MM.1S (cell line): ENCODE measurements around the gene PDE4C.

Source experiments
- DNase-seq: peaks from one replicate; pipeline ENCODE4 v3.0.0-alpha.2; 2015
- H2AFZ ChIP-seq: fragments of 300-600 bp; sonication (generic); 2 replicates; pipeline ENCODE4 v1.6.0; 2016; ENCODE audit warnings: antibody characterized with exemption, low read length
- H3F3A ChIP-seq: fragments of 300-600 bp; sonication (generic); 2 replicates; pipeline ENCODE4 v1.6.1; 2016; ENCODE audit warnings: mild to moderate bottlenecking, antibody characterized with exemption, low read length, moderate library complexity, mixed read lengths; ENCODE audit not compliant: insufficient read depth
- H3K27ac ChIP-seq: fragments of 300-600 bp; sonication (generic); 2 replicates; pipeline ENCODE4 v1.5.1; 2016; ENCODE audit warnings: mild to moderate bottlenecking, low read length
- H3K27me3 ChIP-seq: fragments of 300-600 bp; sonication (generic); replicated peaks from 2 replicates; pipeline ENCODE4 v1.6.0; 2016; ENCODE audit warnings: low read length; ENCODE audit not compliant: insufficient read depth
- H3K36me3 ChIP-seq: fragments of 300-600 bp; sonication (generic); replicated peaks from 2 replicates; pipeline ENCODE4 v1.6.1; 2016; ENCODE audit warnings: mild to moderate bottlenecking, low read length, mixed read lengths; ENCODE audit not compliant: insufficient read depth
- H3K4me1 ChIP-seq: fragments of 300-600 bp; sonication (generic); 2 replicates; pipeline ENCODE4 v1.6.1; 2016; ENCODE audit warnings: low read length, mixed read lengths
- H3K4me2 ChIP-seq: fragments of 300-600 bp; sonication (generic); 2 replicates; pipeline ENCODE4 v1.6.0; 2016; ENCODE audit warnings: low read depth, low read length
- H3K4me3 ChIP-seq: fragments of 300-600 bp; sonication (generic); 2 replicates; pipeline ENCODE4 v1.5.1; 2016; ENCODE audit warnings: low read length, mixed read lengths
- H3K79me2 ChIP-seq: fragments of 300-600 bp; sonication (generic); 2 replicates; pipeline ENCODE4 v1.6.1; 2016; ENCODE audit warnings: mixed run types, low read length, mixed read lengths
- H3K9ac ChIP-seq: fragments of 300-600 bp; sonication (generic); 2 replicates; pipeline ENCODE4 v1.6.1; 2016; ENCODE audit warnings: low read length, mixed read lengths
- H3K9me2 ChIP-seq: fragments of 300-600 bp; sonication (generic); replicated peaks from 2 replicates; pipeline ENCODE4 v1.6.1; 2016; ENCODE audit warnings: mild to moderate bottlenecking, low read length, mixed read lengths; ENCODE audit not compliant: insufficient read depth
- H3K9me3 ChIP-seq: fragments of 300-600 bp; sonication (generic); replicated peaks from 2 replicates; pipeline ENCODE4 v1.6.1; 2016; ENCODE audit warnings: mild to moderate bottlenecking, low read length, mixed read lengths; ENCODE audit not compliant: insufficient read depth
- H4K20me1 ChIP-seq: fragments of 300-600 bp; sonication (generic); 2 replicates; pipeline ENCODE4 v1.6.1; 2016; ENCODE audit warnings: mild to moderate bottlenecking, low read length, moderate library complexity, mixed read lengths; ENCODE audit not compliant: insufficient read depth
- CTCF ChIP-seq: fragments of 300-600 bp; sonication (generic); IDR thresholded peaks from 2 replicates; pipeline ENCODE4 v1.5.1; 2016; ENCODE audit warnings: antibody characterized with exemption, low read length, mixed read lengths
- EZH2 ChIP-seq: fragments of 300-600 bp; sonication (generic); optimal IDR thresholded peaks from 2 replicates; pipeline ENCODE3; 2017; ENCODE audit warnings: low read depth, mild to moderate bottlenecking, antibody characterized with exemption, low read length, mixed read lengths
- EZH2phosphoT487 ChIP-seq: fragments of 300-600 bp; sonication (generic); IDR thresholded peaks from 2 replicates; pipeline ENCODE4 v1.6.1; 2018; ENCODE audit warnings: antibody characterized with exemption, low read length

Gene PDE4C

DNA sequence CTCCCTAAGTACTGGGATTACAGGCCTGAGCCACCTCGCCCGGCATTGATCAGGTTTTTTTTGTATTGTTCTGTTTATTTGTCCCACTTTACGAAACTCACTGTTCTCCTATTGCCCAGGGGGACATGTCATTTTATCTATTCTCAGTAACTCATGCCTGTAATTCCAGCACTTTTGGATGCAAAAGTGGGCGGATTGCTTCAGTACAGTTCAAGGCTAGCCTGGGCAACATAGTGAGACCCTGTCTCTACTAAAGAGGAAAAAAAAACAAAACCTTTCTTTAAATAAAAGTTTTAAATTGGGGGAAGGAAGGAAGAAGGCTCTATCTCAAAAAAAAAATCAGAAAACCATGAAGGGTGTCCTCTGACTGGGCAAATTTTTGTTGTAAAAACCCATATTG lies 36.0 kb downstream of the PDE4C start:
- H3K4me3 ChIP-seq: no peak overlapping the region
- H3K79me2 ChIP-seq: peaks cover 7% of the 10 kb centered on the region
- TF ChIP-seq EZH2: no peak
- TF ChIP-seq EZH2phosphoT487: no peak
- TF ChIP-seq CTCF: no peak
- no peak overlapping the region for H3K4me2 ChIP-seq
- no peaks in the 10 kb centered on the region for H3K9me2 ChIP-seq
- H3K9me3 ChIP-seq: no peaks in the 10 kb centered on the region
- H3K27me3 ChIP-seq: no peaks in the 10 kb centered on the region; the same call in 1 of the 2 replicates
- H2AFZ ChIP-seq: no peak overlapping the region
- no peaks in the 10 kb centered on the region for H3K36me3 ChIP-seq
- H3K4me1 ChIP-seq: peaks cover 8% of the 10 kb centered on the region; the same call in 1 of the 2 replicates
- H3K27ac ChIP-seq: no peak overlapping the region
- DNase-seq: no peak
- H3K9ac ChIP-seq: no peak overlapping the region
- peaks cover 11% of the 10 kb centered on the region for H3F3A ChIP-seq
- H4K20me1 ChIP-seq: no peaks in the 10 kb centered on the region

DNA sequence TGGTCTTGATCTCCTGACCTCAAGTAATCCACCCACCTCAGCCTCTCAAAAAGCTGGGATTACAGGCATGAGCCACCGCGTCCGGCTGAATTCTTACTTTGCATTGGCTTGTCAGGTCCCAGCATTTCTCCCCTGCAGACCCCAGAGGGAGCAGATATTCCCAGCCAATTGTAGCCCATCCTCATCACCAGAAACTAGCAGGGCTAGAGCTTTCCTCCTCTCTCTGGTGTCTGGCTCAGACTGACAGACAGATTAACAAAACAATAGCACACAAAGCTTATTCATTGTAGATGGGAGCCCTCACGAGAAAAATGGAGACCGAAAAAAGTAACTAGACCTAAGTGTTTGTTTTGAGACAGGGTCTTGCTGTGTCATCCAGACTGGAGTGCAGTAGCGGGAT lies 40.7 kb downstream of the PDE4C start:
- no peak overlapping the region for H3K27ac ChIP-seq
- no peak overlapping the region for H3K4me2 ChIP-seq
- H3K4me3 ChIP-seq: no peak overlapping the region
- DNase-seq: no peak
- no peak overlapping the region for H3K9ac ChIP-seq
- no peaks in the 10 kb centered on the region for H3K4me1 ChIP-seq
- no peaks in the 10 kb centered on the region for H3F3A ChIP-seq
- H2AFZ ChIP-seq: no peak overlapping the region
- TF ChIP-seq EZH2 (no peak), CTCF (no peak), EZH2phosphoT487 (no peak)
- no peaks in the 10 kb centered on the region for H3K79me2 ChIP-seq
- no peaks in the 10 kb centered on the region for H3K36me3 ChIP-seq
- H3K27me3 ChIP-seq: no peaks in the 10 kb centered on the region; the same call in 1 of the 2 replicates
- H3K9me3 ChIP-seq: no peaks in the 10 kb centered on the region
- no peaks in the 10 kb centered on the region for H3K9me2 ChIP-seq
- no peaks in the 10 kb centered on the region for H4K20me1 ChIP-seq

DNA sequence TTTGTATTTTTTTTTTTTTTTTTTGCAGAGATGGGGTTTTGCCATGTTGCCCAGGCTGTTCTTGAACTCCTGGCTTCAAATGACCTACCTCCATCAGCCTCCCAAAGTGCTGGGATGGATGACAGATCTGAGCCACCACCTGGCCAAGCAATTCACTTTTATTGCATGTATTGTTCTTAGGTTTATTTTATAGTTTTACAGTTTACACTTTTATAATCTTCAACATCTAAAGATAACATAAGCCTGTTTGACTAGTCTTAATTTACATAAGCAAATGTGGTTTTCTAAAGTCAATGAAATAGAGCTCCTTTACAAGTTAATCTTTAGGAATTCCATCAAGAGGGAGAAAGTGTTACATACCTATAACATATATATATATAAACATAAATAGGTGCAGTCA lies 42.7 kb downstream of the PDE4C start:
- no peak overlapping the region for H2AFZ ChIP-seq
- H3K9ac ChIP-seq: no peak overlapping the region
- no peaks in the 10 kb centered on the region for H4K20me1 ChIP-seq
- no peaks in the 10 kb centered on the region; the same call in 1 of the 2 replicates for H3K27me3 ChIP-seq
- H3K4me3 ChIP-seq: no peak overlapping the region
- no peak for DNase-seq
- no peaks in the 10 kb centered on the region for H3K9me3 ChIP-seq
- no peak overlapping the region for H3K4me2 ChIP-seq
- no peaks in the 10 kb centered on the region for H3F3A ChIP-seq
- no peaks in the 10 kb centered on the region for H3K36me3 ChIP-seq
- H3K27ac ChIP-seq: no peak overlapping the region
- no peaks in the 10 kb centered on the region for H3K79me2 ChIP-seq
- no peak for TF ChIP-seq EZH2phosphoT487
- TF ChIP-seq EZH2: no peak
- H3K4me1 ChIP-seq: no peaks in the 10 kb centered on the region
- no peaks in the 10 kb centered on the region for H3K9me2 ChIP-seq

GRCh38 chr19:18179957-18180356 lies 46.3 kb downstream of the PDE4C start:
- Histone ChIP-seq H3K4me1 (peaks cover 1% of the 10 kb centered on the region; the same call in 1 of the 2 replicates), H3K9me2 (no peaks in the 10 kb centered on the region), H3K36me3 (no peaks in the 10 kb centered on the region), H3K4me2 (no peak overlapping the region), H3K27ac (no peak overlapping the region), H2AFZ (no peak overlapping the region), H3K4me3 (no peak overlapping the region), H3K27me3 (no peaks in the 10 kb centered on the region), H3K9ac (no peak overlapping the region), H3K79me2 (peaks cover 3% of the 10 kb centered on the region; the same call in 1 of the 2 replicates), H3K9me3 (no peaks in the 10 kb centered on the region), H3F3A (no peaks in the 10 kb centered on the region), H4K20me1 (no peaks in the 10 kb centered on the region)
- DNase-seq: no peak
- TF ChIP-seq EZH2 (no peak), EZH2phosphoT487 (no peak), CTCF (no peak)
